IPS-18c (cell line): ENCODE measurements around the gene CYLC1.

Experiments used
- H3K4me3 ChIP-seq: 2 replicates; pipeline ENCODE4 v1.7.0; 2013; ENCODE audit warnings: low read depth, mild to moderate bottlenecking, low read length, moderate library complexity; ENCODE audit not compliant: insufficient read depth
- H3K9me3 ChIP-seq: one replicate; pipeline ENCODE4 v1.6.1; 2013; ENCODE audit warnings: mild to moderate bottlenecking, low read length, moderate library complexity; ENCODE audit not compliant: control insufficient read depth, insufficient read depth

Gene CYLC1, protein sequence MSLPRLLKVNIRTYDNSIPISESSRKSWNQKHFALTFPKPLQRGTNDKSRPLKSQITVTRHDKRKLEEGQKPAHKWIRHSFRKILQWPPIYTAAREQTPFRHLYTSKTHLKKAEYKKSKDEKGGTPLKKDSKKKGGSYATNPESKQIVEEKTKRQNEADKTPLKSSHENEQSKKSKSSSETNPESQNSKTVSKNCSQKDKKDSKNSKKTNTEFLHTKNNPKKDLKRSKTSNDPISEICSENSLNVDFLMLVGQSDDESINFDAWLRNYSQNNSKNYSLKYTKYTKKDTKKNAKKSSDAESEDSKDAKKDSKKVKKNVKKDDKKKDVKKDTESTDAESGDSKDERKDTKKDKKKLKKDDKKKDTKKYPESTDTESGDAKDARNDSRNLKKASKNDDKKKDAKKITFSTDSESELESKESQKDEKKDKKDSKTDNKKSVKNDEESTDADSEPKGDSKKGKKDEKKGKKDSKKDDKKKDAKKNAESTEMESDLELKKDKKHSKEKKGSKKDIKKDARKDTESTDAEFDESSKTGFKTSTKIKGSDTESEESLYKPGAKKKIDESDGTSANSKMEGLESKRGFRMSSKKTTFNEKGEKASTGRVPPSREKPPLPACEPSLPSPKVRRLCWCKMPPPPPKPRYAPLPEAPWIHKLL

DNA sequence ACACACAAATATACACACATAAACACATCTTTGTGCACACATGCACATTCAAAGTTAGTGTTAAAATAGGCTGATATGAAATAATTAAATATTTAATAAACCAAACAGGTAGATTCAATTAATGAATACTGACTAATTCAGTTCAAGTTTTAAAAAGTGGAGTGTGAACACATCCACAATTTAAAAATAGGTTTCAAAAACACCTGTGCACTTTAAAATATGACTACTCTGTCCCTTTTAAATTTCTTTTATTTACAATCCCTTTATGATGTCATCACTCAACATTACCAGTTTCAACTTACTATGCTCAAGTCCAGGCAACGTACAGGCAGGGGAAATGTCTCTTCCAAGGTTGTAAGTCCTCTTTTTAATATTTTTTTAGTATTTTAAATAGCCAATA, at the start of gene CYLC1:
TSS of gene CYLC1 (plus strand) at position 301 of the 400 bp plus-strand sequence. CDS start at position 338, 37 bp downstream.
- Histone ChIP-seq H3K9me3 (no peaks in the 10 kb centered on the region), H3K4me3 (no peak within 1 kb of the TSS)

DNA sequence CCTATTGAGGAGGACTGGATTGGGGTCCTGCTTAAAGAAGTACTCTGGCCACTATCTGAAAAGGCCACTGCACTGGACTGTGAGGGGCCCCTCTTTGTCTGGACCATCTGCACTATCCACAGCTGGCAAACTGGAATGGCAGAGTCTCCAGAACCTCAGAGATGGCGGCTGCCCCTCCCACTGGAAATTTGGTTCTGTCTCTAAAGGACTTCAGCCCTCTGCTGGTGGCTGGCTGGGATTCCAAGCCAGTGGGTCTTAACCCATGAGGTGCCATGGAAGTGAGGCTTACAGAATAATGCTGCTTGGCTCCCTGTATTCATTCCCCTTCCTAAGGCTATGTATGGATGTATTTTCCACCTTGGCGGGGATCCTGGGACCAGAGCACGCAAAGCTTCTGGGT, 41.6 kb upstream of the CYLC1 start:
- Histone ChIP-seq H3K4me3 (no peak overlapping the region), H3K9me3 (peaks cover 6% of the 10 kb centered on the region)

DNA sequence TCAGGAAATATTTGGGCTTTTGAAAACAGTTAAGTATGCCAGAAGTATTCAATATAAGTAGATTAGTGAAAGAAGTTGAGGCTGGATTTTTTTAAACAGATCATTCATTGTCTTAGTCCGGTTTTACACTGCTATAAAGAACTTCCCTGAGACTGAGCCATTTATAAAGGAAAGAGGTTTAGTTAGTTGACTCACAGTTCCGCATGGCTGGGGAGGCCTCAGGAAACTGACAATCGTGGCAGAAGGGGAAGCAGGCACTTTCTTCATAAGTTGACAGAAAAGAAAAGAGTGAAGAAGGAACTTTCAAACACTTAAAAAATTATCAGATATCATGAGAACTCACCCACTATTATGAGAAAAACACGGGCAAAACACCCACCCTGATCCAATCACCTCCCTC, 31.1 kb upstream of the CYLC1 start:
- Histone ChIP-seq H3K9me3 (peaks cover 2% of the 10 kb centered on the region), H3K4me3 (no peak overlapping the region)

DNA sequence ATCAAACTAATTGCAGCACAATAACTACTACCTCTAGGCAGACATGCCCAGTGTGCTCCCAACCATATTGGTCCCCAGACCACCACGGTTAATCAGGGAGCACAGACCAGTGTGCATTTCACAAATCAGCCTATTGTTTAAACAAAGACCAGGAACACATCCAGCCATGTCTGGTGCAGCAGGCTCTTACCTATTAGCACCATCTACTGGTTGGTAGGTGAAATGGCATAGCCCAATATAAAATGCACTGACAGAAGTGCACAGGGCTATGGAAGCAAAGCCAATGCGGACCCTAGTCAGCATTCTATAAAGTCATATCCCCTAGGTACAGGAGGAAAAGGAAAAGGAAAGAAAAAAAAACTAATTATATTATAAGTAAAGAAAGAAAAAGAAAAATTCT, 15.5 kb upstream of the CYLC1 start:
- Histone ChIP-seq H3K4me3 (no peak overlapping the region), H3K9me3 (no peaks in the 10 kb centered on the region)

DNA sequence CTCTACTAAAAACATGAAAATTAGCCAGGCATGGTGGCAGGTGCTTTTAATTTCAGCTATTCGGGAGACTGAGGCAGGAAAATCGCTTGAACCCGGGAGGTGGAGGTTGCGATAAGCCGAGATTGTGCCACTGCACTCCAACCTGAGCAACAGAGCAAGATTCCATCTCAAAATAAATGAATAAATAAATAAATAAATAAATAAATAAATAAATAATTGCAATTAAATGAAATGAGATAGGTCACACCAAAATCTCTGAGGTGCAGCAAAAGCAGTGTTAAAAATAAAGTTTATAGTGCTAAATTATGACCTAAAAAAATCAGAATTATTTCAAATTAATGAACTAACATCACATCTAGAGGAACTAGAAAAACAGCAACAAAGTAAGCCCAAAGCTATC, 13.6 kb upstream of the CYLC1 start:
- no peaks in the 10 kb centered on the region for H3K9me3 ChIP-seq

DNA sequence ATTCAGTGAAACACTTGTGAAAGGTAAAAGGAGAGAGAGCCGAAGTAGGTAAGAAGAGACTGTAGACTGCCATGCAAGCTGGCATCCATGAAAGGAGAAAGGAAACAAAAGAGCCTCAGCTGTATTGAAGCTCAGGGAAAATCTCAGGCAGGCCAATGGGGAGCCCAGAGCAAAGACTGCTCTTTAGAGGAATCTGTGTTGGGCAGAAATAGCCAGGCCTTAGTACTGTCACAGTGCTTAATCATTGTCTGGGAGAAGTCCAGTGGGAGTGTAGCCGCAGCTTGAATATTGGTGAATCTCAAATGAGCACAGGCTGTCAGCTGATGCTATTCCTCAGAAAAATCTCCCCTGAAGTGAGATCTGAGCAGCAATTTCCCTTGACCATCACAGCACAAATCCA, 27.6 kb downstream of the CYLC1 start:
- Histone ChIP-seq H3K4me3 (no peak overlapping the region), H3K9me3 (no peaks in the 10 kb centered on the region)

More for the DNA sequence above, 13.6 kb upstream of the CYLC1 start:
- no peak overlapping the region for H3K4me3 ChIP-seq

DNA sequence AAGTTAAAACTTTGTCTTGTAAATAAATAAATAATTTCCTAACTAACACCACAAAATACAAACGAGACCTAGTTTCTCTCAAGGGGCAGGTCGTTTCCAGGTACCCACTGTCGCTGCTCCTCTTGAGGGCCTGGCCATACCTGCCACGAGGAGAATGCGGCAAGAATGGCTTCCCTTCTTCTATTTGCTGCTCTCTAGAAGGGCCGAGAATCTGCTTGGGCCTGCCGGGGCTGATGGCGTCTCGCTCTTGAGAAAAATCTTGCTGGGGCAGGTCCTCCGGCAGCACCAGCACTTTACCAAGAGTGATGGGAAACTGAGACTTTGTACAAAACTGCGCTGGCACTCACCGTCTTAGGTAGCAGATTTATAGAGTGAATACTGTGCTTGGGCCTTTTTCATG, 31.5 kb downstream of the CYLC1 start:
- H3K4me3 ChIP-seq = no peak overlapping the region
- H3K9me3 ChIP-seq = no peaks in the 10 kb centered on the region

DNA sequence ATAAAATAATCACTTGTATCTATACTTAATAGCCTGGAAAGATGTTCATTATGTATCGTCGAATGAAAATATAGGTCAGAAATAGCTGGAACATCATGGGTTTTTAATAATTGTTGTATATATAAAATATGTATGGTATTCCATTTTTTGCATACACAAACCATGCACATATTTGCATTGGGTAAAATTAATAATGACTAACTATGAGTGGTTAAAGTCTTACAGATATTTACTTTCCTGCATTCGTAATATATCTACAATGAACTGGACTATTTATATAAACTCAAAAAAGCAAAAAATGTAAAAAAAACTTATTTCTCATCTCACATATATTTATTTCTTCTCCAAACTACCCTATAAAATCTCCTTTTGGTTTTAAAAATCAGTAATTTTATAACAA, 46.0 kb downstream of the CYLC1 start:
- no peak overlapping the region for H3K4me3 ChIP-seq

DNA sequence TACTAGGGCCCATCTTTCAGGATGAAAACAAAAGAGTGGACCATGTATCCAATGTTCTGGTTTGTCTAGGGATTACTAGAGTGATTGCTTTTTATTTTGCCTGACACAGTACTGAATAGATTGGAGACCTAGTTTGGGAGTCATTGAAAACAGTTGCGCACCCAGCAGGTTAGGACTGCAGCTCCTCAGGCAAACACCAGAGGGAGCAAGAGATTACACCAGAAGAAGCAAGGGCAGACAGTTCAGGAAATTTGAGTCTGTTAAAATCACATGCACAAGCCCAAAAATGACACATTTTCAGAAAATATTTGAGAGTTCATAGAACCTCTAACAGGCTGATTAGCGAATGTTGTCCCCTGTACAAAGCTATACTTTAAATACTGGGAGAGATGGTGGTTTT, 55.6 kb downstream of the CYLC1 start:
- H3K9me3 ChIP-seq = peaks cover 2% of the 10 kb centered on the region
- no peak overlapping the region for H3K4me3 ChIP-seq

More for the DNA sequence above, 46.0 kb downstream of the CYLC1 start:
- H3K9me3 ChIP-seq = peaks cover 8% of the 10 kb centered on the region

DNA sequence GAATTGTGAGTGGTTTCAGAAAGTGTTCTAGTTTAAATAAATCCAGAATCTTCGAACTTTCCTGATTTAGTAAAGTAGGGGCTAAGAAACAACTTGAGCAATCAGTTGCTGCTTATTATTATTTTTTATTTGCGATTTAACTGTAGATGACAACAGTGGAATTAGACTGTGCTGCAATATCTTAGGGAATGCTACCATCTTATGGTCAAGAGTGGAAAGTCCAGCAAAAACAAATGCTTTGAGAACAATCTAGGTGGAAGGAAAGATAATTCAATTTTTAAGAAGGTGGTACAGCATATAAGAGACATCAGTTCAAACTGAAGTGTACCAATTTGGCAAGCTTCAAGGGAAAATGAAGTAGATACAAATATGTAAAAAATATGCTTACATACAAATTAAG, 73.3 kb downstream of the CYLC1 start:
- H3K9me3 ChIP-seq = peaks cover 4% of the 10 kb centered on the region
- H3K4me3 ChIP-seq = no peak overlapping the region
